Superior temporal gyrus (tissue), 1 donor: Measurements from ENCODE around the gene SYNE1.
"Not testable (repeated sequence)": the region's sequence is repeated elsewhere in the genome, so short reads cannot be mapped to it uniquely, and the experiment has no call there.

Source experiments
- DNase-seq: peaks from one replicate; pipeline ENCODE4 v3.0.0-alpha.2; 2016; ENCODE audit errors: extremely low spot score

The SYNE1 gene

GRCh38 chr6:152143359-152143758 is 493.8 kb downstream of the SYNE1 start:
- DNase-seq = no peak

GRCh38 chr6:152142105-152142504 is 495.1 kb downstream of the SYNE1 start:
- no peak for DNase-seq

- DNase-seq = not testable (repeated sequence)
Observed at GRCh38 chr6:152138344-152138743, 498.8 kb downstream of the SYNE1 start.

GRCh38 chr6:152136449-152136825 is 500.7 kb downstream of the SYNE1 start:
- no peak for DNase-seq

GRCh38 chr6:152135755-152136448 is 501.3 kb downstream of the SYNE1 start:
- DNase-seq = no peak

- DNase-seq = no peak
Observed at GRCh38 chr6:152130441-152130840, 506.7 kb downstream of the SYNE1 start.

- no peak for DNase-seq
Observed at GRCh38 chr6:152129691-152130151, 507.4 kb downstream of the SYNE1 start.

- no peak for DNase-seq
Observed at GRCh38 chr6:152127432-152128165, 509.6 kb downstream of the SYNE1 start.

GRCh38 chr6:152124429-152125074 is 512.6 kb downstream of the SYNE1 start:
- DNase-seq = peak; percentile 82

- no peak for DNase-seq
Observed at GRCh38 chr6:152123076-152123475, 514.1 kb downstream of the SYNE1 start.

- DNase-seq = no peak
Observed at GRCh38 chr6:152122434-152122833, 514.7 kb downstream of the SYNE1 start.

GRCh38 chr6:152121910-152122309 is 515.3 kb downstream of the SYNE1 start:
- no peak for DNase-seq

GRCh38 chr6:152119831-152120230 is 517.3 kb downstream of the SYNE1 start:
- no peak for DNase-seq

GRCh38 chr6:152118678-152119077 is 518.5 kb downstream of the SYNE1 start:
- no peak for DNase-seq

- no peak for DNase-seq
Observed at GRCh38 chr6:152118224-152118623, 518.9 kb downstream of the SYNE1 start.

- DNase-seq = no peak
Observed at GRCh38 chr6:152117156-152118133, 519.7 kb downstream of the SYNE1 start.

- no peak for DNase-seq
Observed at GRCh38 chr6:152112491-152113261, 524.5 kb downstream of the SYNE1 start.

GRCh38 chr6:152110886-152111820 is 526.0 kb downstream of the SYNE1 start:
- DNase-seq = no peak

GRCh38 chr6:152107973-152108372 is 529.2 kb downstream of the SYNE1 start:
- DNase-seq = no peak

- DNase-seq = no peak
Observed at GRCh38 chr6:152100183-152100618, 537.0 kb downstream of the SYNE1 start.
